C4-2B (cell line): Measurements from ENCODE around the gene SYNGR3.
A peak's percentile ranks its signal among the peaks of the same experiment; 100 is the strongest.
"Not testable (repeated sequence)": the region's sequence is repeated elsewhere in the genome, so short reads cannot be mapped to it uniquely, and the experiment has no call there.

Experiments
- H3K27ac ChIP-seq: fragments of 450-650 bp; 2 replicates; pipeline ENCODE4 v1.5.1; 2017
- CTCF ChIP-seq: fragments of 450-650 bp; conservative IDR thresholded peaks from 2 replicates; pipeline ENCODE4 v1.5.1; 2017; ENCODE audit warnings: mild to moderate bottlenecking
- ZFX ChIP-seq: fragments of 450-650 bp; IDR thresholded peaks from 2 replicates; pipeline ENCODE4 v1.6.1; 2017

SYNGR3 gene

GRCh38 chr16:2008009-2008526, 18.3 kb downstream of the SYNGR3 start:
- peak; percentile 26; the same call in 1 of the 2 replicates for TF ChIP-seq ZFX
- no peak for TF ChIP-seq CTCF
- H3K27ac ChIP-seq = peak overlapping the region; percentile 99

- peak overlapping the region; percentile 99 for H3K27ac ChIP-seq
- TF ChIP-seq ZFX (no peak), CTCF (no peak)
Observed at GRCh38 chr16:2008631-2009163, 18.9 kb downstream of the SYNGR3 start.

GRCh38 chr16:2009164-2009711, 19.5 kb downstream of the SYNGR3 start:
- no peak for TF ChIP-seq CTCF
- TF ChIP-seq ZFX = peak; percentile 65
- H3K27ac ChIP-seq = peak overlapping the region; percentile 99

GRCh38 chr16:2009791-2010510, 20.2 kb downstream of the SYNGR3 start, which contains the start of gene ZNF598:
Gene ZNF598 (minus strand): TSS chr16:2009821.
- TF ChIP-seq ZFX = no peak; the same call in 1 of the 2 replicates
- TF ChIP-seq CTCF = no peak; the same call in 1 of the 2 replicates
- peak within 1 kb of the TSS; percentile 99 for H3K27ac ChIP-seq

- not testable (repeated sequence) for H3K27ac ChIP-seq
Observed at GRCh38 chr16:2011726-2012125, 22.0 kb downstream of the SYNGR3 start.

GRCh38 chr16:2013527-2013926, 23.8 kb downstream of the SYNGR3 start:
- H3K27ac ChIP-seq = no peak overlapping the region
- TF ChIP-seq ZFX (no peak), CTCF (no peak)

GRCh38 chr16:2015117-2015946, 25.6 kb downstream of the SYNGR3 start:
- no peak for TF ChIP-seq CTCF
- no peak for TF ChIP-seq ZFX
- H3K27ac ChIP-seq = peak overlapping the region; percentile 89
